IPS DF 19.7 (cell line): ENCODE results near the gene GNS.
"Not testable (repeated sequence)": the region's sequence is repeated elsewhere in the genome, so short reads cannot be mapped to it uniquely, and the experiment has no call there.

Source experiments
- DNase-seq: peaks from one replicate; pipeline ENCODE4 v3.0.0-alpha.2; 2013; ENCODE audit warnings: low read depth, low spot score

The GNS gene

GRCh38 chr12:64779354-64779974, 20.3 kb upstream of the GNS start:
- no peak for DNase-seq

GRCh38 chr12:64775147-64775736, 16.0 kb upstream of the GNS start:
- DNase-seq: not testable (repeated sequence)

GRCh38 chr12:64773386-64773785, 14.2 kb upstream of the GNS start:
- DNase-seq: no peak

GRCh38 chr12:64767495-64767894, 8.3 kb upstream of the GNS start:
- no peak for DNase-seq

GRCh38 chr12:64760808-64761573, 1.8 kb upstream of the GNS start:
- no peak for DNase-seq

GRCh38 chr12:64757771-64758170, 1.4 kb downstream of the GNS start:
- DNase-seq: no peak

- DNase-seq: no peak
These were observed 2.8 kb downstream of the GNS start for GRCh38 chr12:64756376-64756775.

- DNase-seq: no peak
These were observed 5.8 kb downstream of the GNS start for GRCh38 chr12:64753427-64753826.

GRCh38 chr12:64752833-64753238, 6.4 kb downstream of the GNS start:
- DNase-seq: no peak

GRCh38 chr12:64752032-64752431, 7.2 kb downstream of the GNS start:
- no peak for DNase-seq

GRCh38 chr12:64749461-64750200, 9.6 kb downstream of the GNS start:
- DNase-seq: no peak

- no peak for DNase-seq
These were observed 11.5 kb downstream of the GNS start for GRCh38 chr12:64747695-64748094.

- no peak for DNase-seq
These were observed 12.5 kb downstream of the GNS start for GRCh38 chr12:64746663-64747062.

GRCh38 chr12:64745980-64746379, 13.2 kb downstream of the GNS start:
- no peak for DNase-seq

GRCh38 chr12:64745259-64745807, 13.9 kb downstream of the GNS start:
- no peak for DNase-seq

GRCh38 chr12:64744422-64745258, 14.6 kb downstream of the GNS start:
- DNase-seq: no peak

- no peak for DNase-seq
These were observed 16.0 kb downstream of the GNS start for GRCh38 chr12:64743206-64743605.

GRCh38 chr12:64742416-64742815, 16.8 kb downstream of the GNS start:
- DNase-seq: no peak

- no peak for DNase-seq
These were observed 18.6 kb downstream of the GNS start for GRCh38 chr12:64740646-64741045.

- no peak for DNase-seq
These were observed 19.4 kb downstream of the GNS start for GRCh38 chr12:64739778-64740177.

GRCh38 chr12:64737539-64737938, 21.7 kb downstream of the GNS start:
- DNase-seq: no peak
